ENCODE data around the gene NOD2.

Gene NOD2

DNA sequence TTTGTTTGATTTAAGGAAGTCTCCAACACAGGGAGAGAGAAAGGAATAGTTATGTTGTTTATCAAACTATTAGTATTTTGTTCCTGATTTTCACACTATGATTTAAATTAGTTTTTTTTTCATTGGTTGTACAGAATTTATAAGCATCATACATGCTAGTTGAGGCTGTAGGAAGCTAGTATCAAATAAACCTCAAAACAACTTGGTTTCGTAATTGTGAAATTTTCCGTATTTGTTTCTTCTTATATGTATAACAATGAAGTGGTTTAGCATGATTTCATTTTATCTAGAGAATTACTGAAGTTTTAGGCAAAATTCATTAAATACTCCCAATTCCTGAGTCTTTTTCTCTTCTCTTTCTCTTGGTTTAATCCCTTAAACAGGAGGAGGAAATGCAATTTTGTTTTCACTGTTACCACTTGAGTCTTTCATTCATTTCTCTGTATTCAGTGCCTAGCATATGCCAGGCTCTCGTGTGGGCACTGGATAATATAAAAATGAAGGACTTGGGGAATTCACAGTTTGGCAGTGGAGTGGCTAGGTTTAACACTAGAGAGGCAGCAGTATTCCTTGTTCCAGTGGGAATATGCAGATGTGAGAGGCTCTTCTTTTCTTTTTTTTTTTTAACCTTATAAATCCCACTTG is 50.3 kb downstream of the NOD2 start:
- no peak for DNase-seq

DNA sequence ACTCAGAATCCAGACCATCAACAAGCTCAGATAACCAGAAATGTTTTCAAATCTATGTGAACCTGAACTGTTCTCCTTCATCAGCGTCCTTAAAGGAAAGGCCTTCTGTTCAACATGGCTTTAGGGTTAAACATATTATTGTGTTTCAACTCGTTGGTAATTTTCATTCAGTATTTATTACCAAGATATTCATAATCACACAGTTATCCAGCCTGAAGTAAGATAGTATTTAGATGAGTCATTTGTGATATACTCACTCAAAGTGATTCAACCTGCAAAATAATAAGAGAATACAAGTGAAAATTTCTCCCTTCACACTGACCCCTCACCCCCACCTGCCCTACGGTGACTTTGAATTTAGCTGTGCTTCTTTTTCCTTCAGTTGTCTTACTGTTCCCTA is 51.5 kb downstream of the NOD2 start:
- DNase-seq = no peak

DNA sequence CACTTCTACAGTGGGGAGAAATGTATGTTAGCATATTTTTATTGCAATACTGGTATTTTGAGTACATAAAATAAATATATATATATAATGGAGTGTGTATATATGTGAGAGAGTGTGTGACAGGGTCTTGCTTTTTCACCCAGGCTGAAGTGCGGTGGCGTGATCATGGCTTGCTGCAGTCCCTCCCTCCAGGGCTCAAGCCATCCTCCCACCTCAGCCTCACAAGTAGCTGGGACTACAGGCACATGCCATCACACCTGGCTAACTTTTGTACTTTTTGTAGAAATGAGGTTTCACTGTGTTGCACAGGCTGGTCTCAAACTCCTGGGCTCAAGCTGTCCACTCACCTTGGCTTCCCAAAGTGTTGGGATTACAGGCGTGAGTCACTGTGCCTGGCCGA is 52.5 kb downstream of the NOD2 start:
- DNase-seq = no peak

DNA sequence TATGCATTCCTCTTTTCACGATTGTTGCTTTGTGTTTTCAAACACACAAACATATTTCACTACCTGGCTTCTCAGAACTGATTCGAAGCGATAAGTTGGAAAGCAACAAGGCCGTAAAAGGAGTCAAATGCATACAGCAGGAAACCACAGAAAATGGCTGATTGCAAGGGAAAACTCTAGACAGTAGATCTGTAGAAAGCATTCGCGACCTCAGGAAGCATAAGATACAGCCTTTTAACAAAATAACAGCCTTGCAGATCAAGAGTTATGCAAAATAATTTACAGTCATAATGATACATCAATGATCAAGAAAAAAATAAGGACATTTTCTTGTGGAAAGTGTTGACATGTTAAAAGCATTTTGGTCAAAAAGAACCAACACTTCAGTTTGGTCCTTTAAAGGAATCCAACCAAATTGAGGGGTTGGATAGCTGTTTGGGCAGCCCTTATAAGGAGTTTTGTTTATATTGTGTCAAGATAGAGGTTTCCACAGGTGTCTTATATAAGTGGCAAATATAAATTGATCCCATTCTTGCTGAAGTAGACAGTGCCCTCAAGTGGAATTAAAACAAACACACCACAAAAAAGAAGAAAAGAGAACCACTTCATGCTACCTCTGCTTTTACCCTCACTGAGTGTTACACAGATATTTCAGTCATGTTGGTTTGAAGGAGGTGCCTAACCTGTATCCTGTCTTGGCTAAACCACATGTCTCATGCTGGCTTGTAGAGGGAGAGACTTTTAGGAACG is 54.0 kb downstream of the NOD2 start:
- DNase-seq = no peak

DNA sequence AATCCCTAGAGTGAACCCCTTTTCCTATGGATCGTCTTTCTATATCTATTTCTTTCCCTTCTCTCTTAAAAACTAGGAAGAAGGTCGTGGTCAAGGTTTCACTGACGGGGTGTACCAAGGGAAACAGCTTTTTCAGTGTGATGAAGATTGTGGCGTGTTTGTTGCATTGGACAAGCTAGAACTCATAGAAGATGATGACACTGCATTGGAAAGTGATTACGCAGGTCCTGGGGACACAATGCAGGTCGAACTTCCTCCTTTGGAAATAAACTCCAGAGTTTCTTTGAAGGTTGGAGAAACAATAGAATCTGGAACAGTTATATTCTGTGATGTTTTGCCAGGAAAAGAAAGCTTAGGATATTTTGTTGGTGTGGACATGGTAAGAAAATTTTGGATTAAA is 58.1 kb downstream of the NOD2 start:
- no peak for DNase-seq

DNA sequence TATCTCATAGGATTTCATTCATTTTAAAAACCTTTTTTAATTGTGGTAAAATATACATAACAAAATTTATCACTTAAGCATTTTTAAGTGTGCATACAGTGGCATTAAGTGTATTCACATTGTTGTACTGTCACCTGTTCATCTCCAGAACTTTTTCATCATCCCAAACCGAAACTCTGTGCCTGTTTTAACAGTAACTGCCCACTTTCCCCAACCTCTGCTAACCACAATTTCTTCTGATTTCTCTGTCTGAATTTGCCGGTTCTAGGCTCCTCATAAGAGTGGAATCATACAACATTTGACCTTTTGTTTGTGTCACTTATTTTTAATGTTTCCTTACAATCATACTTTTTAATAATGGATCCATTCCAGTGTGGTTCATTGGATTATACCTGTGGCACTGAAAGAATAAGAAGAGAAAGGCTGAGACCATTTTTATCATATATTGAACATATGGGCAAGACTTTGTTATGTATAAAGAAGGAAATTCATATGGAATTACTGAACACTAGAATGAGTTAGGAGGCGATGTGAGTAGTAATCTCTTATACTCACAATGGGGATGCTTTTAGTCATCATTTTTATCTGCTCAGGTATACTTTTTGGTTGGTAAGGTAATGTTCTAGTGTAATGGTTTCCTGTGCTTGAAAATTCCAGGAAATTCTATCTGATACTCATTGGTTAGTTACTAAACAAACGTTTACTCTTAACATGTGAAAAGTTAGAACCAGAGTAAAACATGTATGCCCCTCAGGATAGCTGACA is 59.2 kb downstream of the NOD2 start:
- no peak for DNase-seq

DNA sequence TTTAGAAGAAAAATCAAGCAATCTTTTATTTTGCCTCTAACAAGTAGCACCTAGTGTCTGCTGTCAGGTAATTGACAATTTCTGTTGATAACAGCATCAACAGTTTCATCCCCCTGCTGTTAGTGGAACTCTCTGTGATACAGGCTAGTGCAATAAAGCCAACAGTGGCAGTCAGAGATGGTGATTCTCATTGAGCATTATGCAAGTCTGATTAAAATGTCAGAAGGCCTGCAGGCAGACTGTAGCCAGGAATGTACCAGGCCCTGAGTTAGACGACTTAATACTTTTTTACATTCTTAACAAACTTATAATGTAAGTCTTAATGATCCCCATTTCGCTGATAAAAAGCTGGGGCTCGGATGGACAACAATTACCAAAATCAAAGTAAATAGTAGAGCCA is 63.1 kb downstream of the NOD2 start:
- DNase-seq = no peak

DNA sequence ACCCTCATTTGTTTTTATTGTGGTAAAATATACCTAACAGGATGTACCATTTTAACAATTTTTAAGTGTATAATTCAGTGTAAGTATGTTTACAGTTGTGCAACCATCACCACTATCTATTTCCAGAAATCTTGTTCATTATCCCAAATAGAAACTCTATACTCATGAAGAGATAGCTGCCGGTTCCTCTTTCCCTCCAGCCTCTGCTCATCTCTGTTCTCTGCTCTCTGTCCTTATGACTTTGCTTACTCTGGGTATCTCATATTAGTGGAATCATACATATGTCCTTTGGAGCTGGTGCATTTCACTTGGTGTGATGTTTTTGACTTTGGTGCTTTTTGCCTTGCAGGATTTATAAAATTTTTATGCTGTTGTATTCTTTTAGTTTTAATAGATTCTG is 67.9 kb downstream of the NOD2 start:
- DNase-seq = no peak

DNA sequence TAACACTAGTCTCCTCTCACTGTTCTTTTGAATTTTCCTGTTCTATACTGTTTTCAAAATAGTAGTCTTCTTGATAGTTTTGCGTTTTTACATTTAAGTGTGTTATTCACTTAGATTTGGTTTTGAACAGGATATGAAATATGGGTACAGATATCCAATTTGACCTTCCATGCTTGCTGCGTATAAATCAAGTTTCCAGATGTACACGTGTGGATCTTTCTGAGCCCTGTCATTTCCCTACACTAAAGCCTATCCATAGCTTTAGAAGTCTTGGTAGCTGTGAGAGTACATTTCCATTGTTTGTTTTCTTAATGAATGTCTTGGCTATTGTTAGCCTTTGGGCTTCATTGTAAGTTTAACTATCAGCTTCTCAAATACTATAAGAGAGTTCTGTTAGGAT is 68.8 kb downstream of the NOD2 start:
- DNase-seq = no peak

DNA sequence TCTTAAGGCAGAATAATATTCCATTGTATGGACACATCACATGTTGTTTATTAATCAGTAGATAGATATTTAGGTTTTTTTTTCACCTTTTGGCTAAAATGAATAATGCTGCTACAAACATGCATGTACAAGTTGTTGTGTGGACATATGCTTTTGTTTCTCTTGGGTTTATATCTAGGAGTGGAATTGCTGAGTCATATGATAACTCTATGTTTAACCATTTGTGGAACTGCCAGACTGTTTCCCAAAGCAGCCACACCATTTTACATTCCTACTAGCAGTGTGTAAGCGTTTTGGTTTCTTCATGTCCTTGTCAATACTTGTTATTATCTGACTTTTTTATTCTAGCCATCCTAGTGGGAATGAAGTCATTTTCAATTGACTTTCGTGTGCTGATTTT is 69.8 kb downstream of the NOD2 start:
- no peak for DNase-seq

DNA sequence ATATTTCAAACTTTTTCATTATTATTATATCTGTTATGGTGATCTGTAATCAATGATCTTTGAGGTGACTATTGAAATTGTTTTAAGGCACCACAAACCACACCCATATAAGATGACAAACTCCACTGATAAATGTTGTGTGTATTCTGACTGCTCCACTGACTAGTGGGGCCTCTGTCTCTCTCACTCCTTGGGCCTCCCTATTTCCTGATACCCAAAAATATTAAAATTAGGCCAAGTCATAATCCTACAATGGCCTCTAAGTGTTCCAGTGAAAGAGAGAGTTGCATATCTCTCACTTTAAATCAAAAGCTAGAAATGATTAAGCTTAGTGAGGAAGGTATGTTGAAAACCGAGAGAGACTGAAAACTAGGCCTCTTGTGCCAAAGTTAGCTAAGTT is 71.9 kb downstream of the NOD2 start:
- no peak for DNase-seq

DNA sequence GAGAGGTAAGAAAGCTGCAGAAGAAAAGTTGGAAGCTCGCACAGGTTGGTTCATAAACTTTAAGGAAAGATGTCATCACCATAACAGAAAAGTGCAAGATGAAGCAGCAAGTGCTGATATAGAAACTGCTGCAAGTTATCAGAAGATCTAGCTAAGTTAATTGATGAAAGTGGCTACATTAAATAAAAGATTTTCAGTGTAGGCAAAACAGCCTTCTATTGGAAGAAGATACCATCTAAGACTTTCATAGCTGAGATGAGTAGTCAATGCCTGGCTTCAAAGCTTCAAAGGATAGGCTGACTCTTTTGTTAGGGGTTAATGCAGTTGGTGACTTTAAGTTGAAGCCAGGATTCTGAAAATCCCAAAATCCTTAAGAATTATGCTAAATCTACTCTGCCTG is 72.5 kb downstream of the NOD2 start:
- DNase-seq = no peak

DNA sequence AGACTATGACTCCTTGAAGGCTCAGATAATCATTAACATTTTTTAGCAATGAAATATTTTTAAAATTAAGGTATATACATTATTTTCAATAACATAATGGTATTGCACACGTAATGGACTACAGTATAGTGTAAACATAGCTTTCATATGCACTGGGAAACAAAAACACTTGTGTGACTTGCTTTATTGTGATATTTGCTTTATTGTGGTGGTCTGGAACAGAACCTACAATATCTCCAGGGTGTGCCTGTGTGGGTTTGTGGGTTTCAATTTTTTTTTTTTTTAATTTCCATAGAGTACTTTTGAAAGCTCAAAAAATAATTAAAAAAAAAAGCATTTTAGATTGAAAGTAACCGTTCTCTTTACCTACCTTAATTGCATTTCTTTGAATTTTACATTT is 73.8 kb downstream of the NOD2 start:
- no peak for DNase-seq

DNA sequence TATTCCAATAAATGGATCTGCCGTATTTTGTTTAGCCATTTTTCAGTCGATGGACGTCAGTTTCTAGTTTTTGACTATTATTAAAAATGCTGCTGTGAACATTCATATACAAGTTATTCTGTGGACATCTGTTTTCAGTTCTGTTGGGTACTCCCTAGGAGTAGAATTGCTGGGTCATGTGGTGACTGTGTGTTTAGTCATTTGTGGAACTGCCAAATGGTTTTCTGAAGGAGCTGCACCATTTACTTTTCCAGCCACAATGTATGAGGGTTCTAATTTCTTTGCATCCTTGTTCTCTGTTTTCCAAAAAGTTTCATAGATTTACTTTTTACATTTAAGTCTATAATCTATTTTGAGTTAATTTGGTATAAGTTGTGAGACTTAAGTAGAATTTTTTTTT is 78.0 kb downstream of the NOD2 start:
- no peak for DNase-seq

DNA sequence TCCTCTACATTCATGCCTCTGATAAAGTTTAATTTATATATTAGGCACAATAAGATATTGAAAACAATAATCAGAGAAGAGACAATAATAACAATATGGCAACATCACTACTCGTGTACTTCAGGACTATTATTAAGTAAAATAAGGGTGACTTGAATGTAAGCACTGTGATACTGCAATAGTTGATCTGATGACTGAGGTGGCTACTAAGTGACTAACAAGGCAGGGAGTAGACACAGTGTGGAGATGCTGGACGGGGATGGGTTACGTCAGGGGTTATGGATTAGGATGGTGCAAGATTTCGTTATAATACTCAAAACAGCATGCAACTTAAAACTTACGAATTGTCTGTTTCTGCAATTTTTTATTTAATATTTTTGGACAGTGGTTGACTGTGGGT is 81.0 kb downstream of the NOD2 start:
- no peak for DNase-seq

DNA sequence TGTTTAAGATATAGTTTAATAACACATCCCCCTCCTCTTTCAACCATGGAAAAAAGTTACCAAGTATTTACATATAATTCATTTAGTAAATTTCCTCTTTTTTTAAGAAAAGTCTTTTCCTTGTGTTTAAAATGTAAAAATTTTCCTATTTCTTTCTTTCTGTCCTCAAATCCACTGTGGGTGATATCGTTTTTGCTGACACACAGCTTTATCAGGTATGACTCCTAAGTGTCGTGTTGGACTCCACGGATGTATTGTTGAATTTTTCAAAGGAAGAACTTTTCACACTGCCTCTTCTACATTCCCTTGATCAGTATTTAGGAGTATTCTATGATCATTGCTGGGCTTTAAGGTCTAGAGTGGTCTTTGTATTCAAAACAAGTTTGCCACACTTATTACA is 81.6 kb downstream of the NOD2 start:
- DNase-seq = no peak

DNA sequence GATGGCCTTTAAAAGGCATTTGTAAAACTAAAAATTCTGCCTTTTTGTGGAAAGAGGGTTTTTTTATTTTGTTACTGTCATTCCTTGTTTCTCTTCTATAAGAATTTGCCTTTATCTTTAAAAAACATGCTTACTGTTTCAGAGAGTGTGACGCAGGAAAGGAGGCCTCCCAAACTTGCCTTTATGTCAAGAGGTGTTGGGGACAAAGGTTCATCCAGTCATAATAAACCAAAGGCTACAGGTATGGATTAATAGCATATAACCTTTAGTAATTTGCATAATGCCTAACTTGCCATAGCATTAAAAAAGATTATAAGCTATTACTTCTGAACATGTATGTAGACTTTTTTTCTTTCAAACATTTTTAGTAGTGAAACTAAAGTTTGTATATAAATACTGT is 82.6 kb downstream of the NOD2 start:
- DNase-seq = no peak

DNA sequence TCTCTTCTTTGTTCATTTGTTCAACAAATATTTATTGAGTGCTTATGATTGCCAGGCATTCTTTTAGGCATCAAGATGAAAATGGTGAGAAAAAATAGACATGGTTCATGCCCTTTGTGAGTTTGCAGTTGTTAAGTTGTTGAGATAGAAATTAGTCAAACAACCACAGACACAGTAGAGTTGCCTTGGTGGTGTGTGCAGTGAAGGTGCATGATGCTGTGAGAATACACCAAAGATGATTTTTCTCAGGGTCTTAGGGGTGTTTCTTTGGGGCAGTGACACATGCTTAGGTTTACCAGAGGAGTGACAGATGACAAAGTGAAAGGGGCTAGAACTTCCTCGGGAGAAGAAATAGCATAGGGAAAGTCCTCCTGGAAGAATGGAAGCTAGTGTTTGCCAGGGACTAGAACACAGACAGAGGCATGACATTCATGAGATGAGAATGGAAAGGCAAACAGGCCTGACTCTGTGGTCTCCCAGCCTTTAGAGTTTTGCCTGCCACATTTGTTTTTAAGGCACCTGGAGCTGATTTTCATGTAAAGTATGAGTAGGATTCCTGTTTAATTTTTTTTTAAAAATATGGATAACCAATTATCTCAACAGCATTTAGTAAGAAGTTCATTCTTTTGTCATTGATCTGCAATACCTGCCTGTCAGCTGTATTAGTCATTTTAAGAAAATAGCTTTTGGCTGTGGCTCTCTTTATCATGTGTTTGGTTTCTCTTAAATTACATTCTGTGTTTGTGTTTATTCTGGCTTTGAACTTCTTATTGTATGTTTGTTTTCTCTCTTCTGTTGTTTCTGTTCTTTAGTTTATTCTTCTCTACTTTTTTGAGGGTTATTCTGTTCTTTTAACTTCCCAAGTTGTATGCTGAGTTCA is 85.1 kb downstream of the NOD2 start:
- DNase-seq = no peak

DNA sequence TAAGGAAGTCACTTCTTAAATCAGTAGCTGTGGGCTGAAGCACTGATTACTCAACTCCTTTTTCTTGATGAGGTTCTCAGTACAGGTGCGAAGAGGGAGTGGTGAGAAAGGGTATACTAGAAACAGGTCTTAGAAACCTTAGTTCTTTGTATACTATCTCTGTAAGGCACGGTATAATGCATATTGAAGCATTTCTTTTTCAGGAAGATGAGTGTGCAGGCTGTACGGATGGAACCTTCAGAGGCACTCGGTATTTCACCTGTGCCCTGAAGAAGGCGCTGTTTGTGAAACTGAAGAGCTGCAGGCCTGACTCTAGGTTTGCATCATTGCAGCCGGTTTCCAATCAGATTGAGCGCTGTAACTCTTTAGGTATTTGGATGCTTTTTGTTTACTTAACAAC is 87.6 kb downstream of the NOD2 start:
- DNase-seq = no peak

DNA sequence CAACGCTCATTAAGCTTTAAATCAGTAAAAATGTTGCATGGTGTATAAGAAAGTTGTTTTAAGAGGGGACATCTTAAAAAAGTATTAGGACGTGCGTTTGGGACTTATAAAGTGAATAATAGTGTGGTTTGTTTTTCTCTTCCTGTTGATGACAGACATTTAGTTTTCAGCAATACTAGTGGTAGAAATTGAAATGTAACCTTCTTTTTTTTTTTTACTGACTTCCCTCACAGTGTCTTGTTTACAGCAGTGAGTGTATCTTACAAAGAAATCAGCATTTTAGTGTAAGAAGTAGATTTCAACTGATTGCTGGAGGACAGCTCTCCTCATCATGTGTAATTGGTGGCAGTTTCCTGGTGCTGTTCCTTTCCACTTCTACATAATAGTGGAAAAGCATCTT is 88.1 kb downstream of the NOD2 start:
- no peak for DNase-seq

Data from retina (tissue), 1 donor.